GM12878 (cell line): ENCODE results near the gene ANKMY1.

ENCODE experiments used
- E4F1 ChIP-seq: fragments of 450-650 bp; IDR thresholded peaks from 2 replicates; pipeline ENCODE4 v1.6.1; 2018; ENCODE audit warnings: borderline replicate concordance, mild to moderate bottlenecking; ENCODE audit not compliant: partially characterized antibody
- EZH2 ChIP-seq: IDR thresholded peaks from 2 replicates; pipeline ENCODE4 v1.6.1; 2012; ENCODE audit warnings: low read depth, mild to moderate bottlenecking, control low read depth, inconsistent platforms, low read length, borderline replicate concordance; ENCODE audit not compliant: control insufficient read depth
- MXI1 ChIP-seq: fragments of 150-350 bp; IDR thresholded peaks from 2 replicates; pipeline ENCODE4 v1.6.1; 2011; ENCODE audit warnings: low read depth, mild to moderate bottlenecking, inconsistent platforms, low read length, improper control_type of control experiment
- POLR2A ChIP-seq: IDR thresholded peaks from 2 replicates; pipeline ENCODE4 v1.6.1; 2011; ENCODE audit warnings: low read depth, mild to moderate bottlenecking, low read length
- TF ChIP-seq, protein P1 (sequence below): IDR thresholded peaks from 2 replicates; pipeline ENCODE4 v1.6.1; 2012; ENCODE audit warnings: low read length, inconsistent platforms
- TF ChIP-seq, protein P2 (sequence below), 3 experiments: IDR thresholded peaks in 2 of 3; conservative IDR thresholded peaks in 1 of 3; 2 replicates each; pipeline ENCODE4 v1.5.1; 2011; ENCODE audit warnings: low read depth in 3 of 3, low read length in 3 of 3, mild to moderate bottlenecking in 3 of 3, control low read depth in 2 of 3, moderate library complexity in 2 of 3, inconsistent platforms in 1 of 3, mixed read lengths in 1 of 3; ENCODE audit not compliant: control insufficient read depth in 2 of 3, insufficient read depth in 1 of 3; ENCODE audit errors: extremely low read depth in 1 of 3

DNA sequence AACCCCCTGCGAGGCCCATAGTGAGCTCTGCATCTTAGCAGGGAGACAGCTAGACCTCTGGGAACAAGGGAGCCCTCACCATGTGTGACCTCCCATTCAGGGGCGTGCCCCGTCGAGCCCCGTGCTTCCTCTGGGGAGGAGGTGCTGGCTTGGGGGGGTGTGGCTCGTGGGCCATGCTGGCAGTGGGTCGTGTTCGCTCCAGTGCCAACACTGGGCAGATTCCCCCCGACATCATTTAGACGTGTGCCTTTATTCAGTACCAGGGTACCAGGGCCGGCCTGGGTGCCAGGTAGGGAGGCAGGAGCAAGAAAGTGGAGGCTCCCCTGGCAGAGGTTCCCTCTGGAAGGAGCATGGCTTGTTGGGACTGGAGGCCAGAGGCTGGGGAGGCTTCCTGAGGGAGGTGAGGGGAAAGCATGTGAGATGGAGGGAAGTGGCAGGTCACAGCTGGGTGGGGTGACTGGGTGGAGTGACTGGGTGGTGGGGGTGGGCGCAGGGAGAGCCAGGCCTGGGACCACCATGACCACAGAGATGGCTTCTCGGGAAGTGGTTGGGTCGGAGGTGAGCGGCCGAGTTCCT lies 107.2 kb downstream of the ANKMY1 start:
- TF ChIP-seq, protein P1, sequence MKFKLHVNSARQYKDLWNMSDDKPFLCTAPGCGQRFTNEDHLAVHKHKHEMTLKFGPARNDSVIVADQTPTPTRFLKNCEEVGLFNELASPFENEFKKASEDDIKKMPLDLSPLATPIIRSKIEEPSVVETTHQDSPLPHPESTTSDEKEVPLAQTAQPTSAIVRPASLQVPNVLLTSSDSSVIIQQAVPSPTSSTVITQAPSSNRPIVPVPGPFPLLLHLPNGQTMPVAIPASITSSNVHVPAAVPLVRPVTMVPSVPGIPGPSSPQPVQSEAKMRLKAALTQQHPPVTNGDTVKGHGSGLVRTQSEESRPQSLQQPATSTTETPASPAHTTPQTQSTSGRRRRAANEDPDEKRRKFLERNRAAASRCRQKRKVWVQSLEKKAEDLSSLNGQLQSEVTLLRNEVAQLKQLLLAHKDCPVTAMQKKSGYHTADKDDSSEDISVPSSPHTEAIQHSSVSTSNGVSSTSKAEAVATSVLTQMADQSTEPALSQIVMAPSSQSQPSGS, result no peak
- TF ChIP-seq EZH2, result no peak
- TF ChIP-seq POLR2A, result no peak
- TF ChIP-seq, protein P2, sequence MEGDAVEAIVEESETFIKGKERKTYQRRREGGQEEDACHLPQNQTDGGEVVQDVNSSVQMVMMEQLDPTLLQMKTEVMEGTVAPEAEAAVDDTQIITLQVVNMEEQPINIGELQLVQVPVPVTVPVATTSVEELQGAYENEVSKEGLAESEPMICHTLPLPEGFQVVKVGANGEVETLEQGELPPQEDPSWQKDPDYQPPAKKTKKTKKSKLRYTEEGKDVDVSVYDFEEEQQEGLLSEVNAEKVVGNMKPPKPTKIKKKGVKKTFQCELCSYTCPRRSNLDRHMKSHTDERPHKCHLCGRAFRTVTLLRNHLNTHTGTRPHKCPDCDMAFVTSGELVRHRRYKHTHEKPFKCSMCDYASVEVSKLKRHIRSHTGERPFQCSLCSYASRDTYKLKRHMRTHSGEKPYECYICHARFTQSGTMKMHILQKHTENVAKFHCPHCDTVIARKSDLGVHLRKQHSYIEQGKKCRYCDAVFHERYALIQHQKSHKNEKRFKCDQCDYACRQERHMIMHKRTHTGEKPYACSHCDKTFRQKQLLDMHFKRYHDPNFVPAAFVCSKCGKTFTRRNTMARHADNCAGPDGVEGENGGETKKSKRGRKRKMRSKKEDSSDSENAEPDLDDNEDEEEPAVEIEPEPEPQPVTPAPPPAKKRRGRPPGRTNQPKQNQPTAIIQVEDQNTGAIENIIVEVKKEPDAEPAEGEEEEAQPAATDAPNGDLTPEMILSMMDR (IDR thresholded peaks at IDR 0.05 in 2 of 3, conservative IDR thresholded peaks at IDR 0.05 in 1 of 3; ENCODE audit: control insufficient read depth in 2 of 3, extremely low read depth in 1 of 3, insufficient read depth in 1 of 3, low read depth in 3 of 3, low read length in 3 of 3), result no peak
- TF ChIP-seq E4F1, result no peak
- TF ChIP-seq MXI1, result no peak
